ENCODE data around the gene OSGIN1.

DNA sequence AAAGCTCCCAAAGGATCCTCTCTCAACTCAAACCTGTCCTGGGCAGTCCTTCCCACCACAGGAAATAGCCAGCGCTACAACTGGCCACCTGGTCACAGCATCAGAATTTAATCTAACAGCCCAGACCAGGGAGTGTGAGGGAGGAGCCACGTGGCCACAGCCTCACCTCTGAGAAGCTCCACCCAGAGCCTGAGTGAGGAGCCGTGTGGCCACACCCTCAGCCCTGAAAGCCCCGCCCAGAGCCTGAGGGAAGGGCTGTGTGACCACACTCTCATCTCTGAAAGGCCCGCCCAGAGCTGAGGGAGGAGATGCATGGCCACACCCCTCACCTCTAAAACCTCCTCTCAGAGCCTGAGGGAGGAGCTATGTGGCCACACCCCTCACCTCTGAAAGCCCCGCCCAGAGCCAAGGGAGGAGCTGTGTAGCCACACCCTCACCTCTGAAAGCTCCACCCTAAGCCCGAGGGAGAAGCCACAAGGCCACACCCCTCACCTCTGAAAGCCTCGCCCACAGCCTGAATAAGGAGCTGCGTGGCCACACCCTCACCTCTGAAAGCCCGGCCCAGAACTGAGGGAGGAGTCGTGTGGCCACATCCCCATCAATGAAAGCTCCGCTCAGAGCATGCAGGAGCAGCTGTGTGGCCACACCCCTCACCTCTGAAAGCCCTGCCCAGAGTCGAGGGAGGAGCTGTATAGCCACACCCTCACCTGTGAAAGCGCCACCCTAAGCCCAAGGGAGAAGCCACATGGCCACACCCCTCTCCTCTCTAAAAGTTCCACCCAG, 60.9 kb downstream of the OSGIN1 start:
- TF ChIP-seq, protein P1, sequence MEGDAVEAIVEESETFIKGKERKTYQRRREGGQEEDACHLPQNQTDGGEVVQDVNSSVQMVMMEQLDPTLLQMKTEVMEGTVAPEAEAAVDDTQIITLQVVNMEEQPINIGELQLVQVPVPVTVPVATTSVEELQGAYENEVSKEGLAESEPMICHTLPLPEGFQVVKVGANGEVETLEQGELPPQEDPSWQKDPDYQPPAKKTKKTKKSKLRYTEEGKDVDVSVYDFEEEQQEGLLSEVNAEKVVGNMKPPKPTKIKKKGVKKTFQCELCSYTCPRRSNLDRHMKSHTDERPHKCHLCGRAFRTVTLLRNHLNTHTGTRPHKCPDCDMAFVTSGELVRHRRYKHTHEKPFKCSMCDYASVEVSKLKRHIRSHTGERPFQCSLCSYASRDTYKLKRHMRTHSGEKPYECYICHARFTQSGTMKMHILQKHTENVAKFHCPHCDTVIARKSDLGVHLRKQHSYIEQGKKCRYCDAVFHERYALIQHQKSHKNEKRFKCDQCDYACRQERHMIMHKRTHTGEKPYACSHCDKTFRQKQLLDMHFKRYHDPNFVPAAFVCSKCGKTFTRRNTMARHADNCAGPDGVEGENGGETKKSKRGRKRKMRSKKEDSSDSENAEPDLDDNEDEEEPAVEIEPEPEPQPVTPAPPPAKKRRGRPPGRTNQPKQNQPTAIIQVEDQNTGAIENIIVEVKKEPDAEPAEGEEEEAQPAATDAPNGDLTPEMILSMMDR (IDR thresholded peaks at IDR 0.05; ENCODE audit: low read depth, low read length, poor library complexity, severe bottlenecking), result no peak
- no peak for TF ChIP-seq EZH2phosphoT487 (IDR thresholded peaks at IDR 0.05; ENCODE audit: borderline replicate concordance, low read length)
